ENCODE measurements around the gene MIER1. TPM values are rescaled to one million over a fixed set of nuclear protein-coding genes. Genes with fewer than 3 reads are reported as not detected.
A peak's percentile ranks its signal among the peaks of the same experiment; 100 is the strongest.

MIER1 gene
- total and polyA plus RNA-seq, 9 of the 15 experiments (the other 6 are each of a cell fraction or from before 2014, with no cell fraction given), result 13.9 to 34.8 (median 21.5) TPM

DNA sequence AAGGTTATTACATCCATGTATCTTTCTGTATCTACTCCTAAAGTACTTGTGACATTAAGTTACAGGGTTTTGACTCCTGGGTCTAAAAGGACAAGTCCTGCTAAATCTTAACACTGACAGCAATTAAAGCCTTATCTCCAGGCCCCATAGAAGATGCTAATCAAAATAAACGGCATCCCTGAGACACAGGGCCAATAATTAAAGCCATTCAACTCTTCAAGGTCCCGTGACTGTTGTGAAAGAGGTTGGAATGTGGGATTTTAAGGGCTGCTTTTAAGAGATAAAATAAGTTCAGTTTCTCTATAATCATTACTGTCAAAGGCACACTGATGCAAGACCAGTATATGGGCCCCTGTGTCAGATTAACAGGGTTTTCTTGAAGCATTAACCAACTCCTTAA lies 8.5 kb upstream of the MIER1 start (continued):
- no peak for TF ChIP-seq MIER1 (IDR thresholded peaks at IDR 0.05; ENCODE audit: low read depth)
- TF ChIP-seq POLR3G (IDR thresholded peaks at IDR 0.05; ENCODE audit: extremely low read depth, insufficient read length, insufficient replicate concordance), result no peak
- TF ChIP-seq SPI1 (IDR thresholded peaks at IDR 0.05; ENCODE audit: borderline replicate concordance, low read depth, low read length), result no peak
- peak; percentile 69; the same call in 1 of the 2 replicates for TF ChIP-seq CC2D1A (IDR thresholded peaks at IDR 0.05)
- TF ChIP-seq NFIC (IDR thresholded peaks at IDR 0.05), result peak; percentile 58
- peak; percentile 53; the same call in 1 of the 2 replicates for TF ChIP-seq BCL6 (CRISPR knock-in tag; IDR thresholded peaks at IDR 0.05)
- TF ChIP-seq, protein P1, sequence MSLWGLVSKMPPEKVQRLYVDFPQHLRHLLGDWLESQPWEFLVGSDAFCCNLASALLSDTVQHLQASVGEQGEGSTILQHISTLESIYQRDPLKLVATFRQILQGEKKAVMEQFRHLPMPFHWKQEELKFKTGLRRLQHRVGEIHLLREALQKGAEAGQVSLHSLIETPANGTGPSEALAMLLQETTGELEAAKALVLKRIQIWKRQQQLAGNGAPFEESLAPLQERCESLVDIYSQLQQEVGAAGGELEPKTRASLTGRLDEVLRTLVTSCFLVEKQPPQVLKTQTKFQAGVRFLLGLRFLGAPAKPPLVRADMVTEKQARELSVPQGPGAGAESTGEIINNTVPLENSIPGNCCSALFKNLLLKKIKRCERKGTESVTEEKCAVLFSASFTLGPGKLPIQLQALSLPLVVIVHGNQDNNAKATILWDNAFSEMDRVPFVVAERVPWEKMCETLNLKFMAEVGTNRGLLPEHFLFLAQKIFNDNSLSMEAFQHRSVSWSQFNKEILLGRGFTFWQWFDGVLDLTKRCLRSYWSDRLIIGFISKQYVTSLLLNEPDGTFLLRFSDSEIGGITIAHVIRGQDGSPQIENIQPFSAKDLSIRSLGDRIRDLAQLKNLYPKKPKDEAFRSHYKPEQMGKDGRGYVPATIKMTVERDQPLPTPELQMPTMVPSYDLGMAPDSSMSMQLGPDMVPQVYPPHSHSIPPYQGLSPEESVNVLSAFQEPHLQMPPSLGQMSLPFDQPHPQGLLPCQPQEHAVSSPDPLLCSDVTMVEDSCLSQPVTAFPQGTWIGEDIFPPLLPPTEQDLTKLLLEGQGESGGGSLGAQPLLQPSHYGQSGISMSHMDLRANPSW (CRISPR knock-in tag; IDR thresholded peaks at IDR 0.05), result no peak
- 0 out of 2 replicates have a peak, but pooled peaks have one; percentile 43 for TF ChIP-seq ZEB2 (IDR thresholded peaks at IDR 0.05)
- peak; percentile 87 for TF ChIP-seq HDAC3 (IDR thresholded peaks at IDR 0.05; ENCODE audit: borderline replicate concordance, partially characterized antibody)
- TF ChIP-seq NFE2L1 (tag; IDR thresholded peaks at IDR 0.05; ENCODE audit: borderline replicate concordance, low read depth), result no peak
- TF ChIP-seq EHMT2 (IDR thresholded peaks at IDR 0.05), result no peak
- TF ChIP-seq NCOA2 (IDR thresholded peaks at IDR 0.05; ENCODE audit: partially characterized antibody in 2 of 2), result no peak
- no peak for TF ChIP-seq NCOA6 (IDR thresholded peaks at IDR 0.05)
- TF ChIP-seq ATF1 (CRISPR knock-in tag; IDR thresholded peaks at IDR 0.05), result no peak
- TF ChIP-seq ATF1 (tag; IDR thresholded peaks at IDR 0.05), result 0 out of 2 replicates have a peak, but pooled peaks have one; percentile 15
- TF ChIP-seq SOX6 (IDR thresholded peaks at IDR 0.05), result peak; percentile 97
- peak; percentile 95 for TF ChIP-seq ZNF766 (CRISPR knock-in tag; conservative IDR thresholded peaks at IDR 0.05)
- no peak for TF ChIP-seq IRF2 (CRISPR knock-in tag; IDR thresholded peaks at IDR 0.05)
- no peak for TF ChIP-seq E2F3 (CRISPR knock-in tag; IDR thresholded peaks at IDR 0.05)
- TF ChIP-seq STAG1 (CRISPR knock-in tag; IDR thresholded peaks at IDR 0.05; ENCODE audit: borderline replicate concordance), result no peak
- TF ChIP-seq ERF (CRISPR knock-in tag; IDR thresholded peaks at IDR 0.05), result no peak
- no peak for TF ChIP-seq SIX5 (IDR thresholded peaks at IDR 0.05; ENCODE audit: borderline replicate concordance in 1 of 2, insufficient read depth in 1 of 2, low read depth in 1 of 2, low read length in 2 of 2)
- TF ChIP-seq CCAR2 (IDR thresholded peaks at IDR 0.05; ENCODE audit: low read depth, low read length), result no peak
- TF ChIP-seq, protein P2, sequence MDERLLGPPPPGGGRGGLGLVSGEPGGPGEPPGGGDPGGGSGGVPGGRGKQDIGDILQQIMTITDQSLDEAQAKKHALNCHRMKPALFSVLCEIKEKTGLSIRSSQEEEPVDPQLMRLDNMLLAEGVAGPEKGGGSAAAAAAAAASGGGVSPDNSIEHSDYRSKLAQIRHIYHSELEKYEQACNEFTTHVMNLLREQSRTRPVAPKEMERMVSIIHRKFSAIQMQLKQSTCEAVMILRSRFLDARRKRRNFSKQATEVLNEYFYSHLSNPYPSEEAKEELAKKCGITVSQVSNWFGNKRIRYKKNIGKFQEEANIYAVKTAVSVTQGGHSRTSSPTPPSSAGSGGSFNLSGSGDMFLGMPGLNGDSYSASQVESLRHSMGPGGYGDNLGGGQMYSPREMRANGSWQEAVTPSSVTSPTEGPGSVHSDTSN (CRISPR knock-in tag; IDR thresholded peaks at IDR 0.05; ENCODE audit: low read depth), result no peak
- TF ChIP-seq, protein P2 (tag; conservative IDR thresholded peaks at IDR 0.05; ENCODE audit: low read depth), result peak; percentile 83
- no peak for TF ChIP-seq ZNF232 (CRISPR knock-in tag; IDR thresholded peaks at IDR 0.05)
- no peak for TF ChIP-seq ZKSCAN3 (CRISPR knock-in tag; IDR thresholded peaks at IDR 0.05)
- TF ChIP-seq FOXM1 (IDR thresholded peaks at IDR 0.05; ENCODE audit: low read depth), result peak; percentile 93
- TF ChIP-seq FOXM1 (CRISPR knock-in tag; IDR thresholded peaks at IDR 0.05; ENCODE audit: low read depth), result no peak

Measured in K562 (cell line).